GOT3 (cell line): ENCODE results near the gene ABCC5.
"Not testable (repeated sequence)": the region's sequence is repeated elsewhere in the genome, so short reads cannot be mapped to it uniquely, and the experiment has no call there.

Experiments used
- DNase-seq: peaks from one replicate; lab custom pipeline; 2025; ENCODE audit warnings: mixed read lengths; lab: John Stamatoyannopoulos, UW

ABCC5 gene

GRCh38 chr3:183892610-183893214, 125.0 kb downstream of the ABCC5 start:
- no peak for DNase-seq

DNA sequence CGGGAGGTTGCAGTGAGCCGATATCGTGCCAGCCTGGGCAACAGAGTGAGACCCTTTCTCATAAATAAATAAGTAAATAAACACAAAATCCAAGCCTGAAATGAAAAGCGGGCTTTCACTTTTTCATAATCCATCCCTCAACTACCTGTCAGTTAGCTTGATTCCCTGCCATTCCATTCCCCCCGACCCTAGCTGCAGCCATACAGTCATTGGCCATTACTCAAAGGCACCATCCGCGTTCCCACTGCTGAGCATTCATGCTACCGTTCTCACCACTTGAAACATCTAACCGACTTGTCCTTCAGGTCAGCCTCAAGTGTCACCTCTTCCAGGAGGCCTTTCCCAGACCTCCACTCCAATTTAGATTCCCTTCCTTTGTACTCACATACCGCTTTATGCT, 131.9 kb downstream of the ABCC5 start:
- no peak for DNase-seq

- peak; percentile 91 for DNase-seq
Observed at GRCh38 chr3:183884427-183885296, 133.0 kb downstream of the ABCC5 start, which contains the start of gene PARL. PARL (minus strand) TSS chr3:183884880; CDS start chr3:183884846, 34 bp downstream.

GRCh38 chr3:183884097-183884426, 133.6 kb downstream of the ABCC5 start:
- DNase-seq = no peak

- DNase-seq = no peak
Observed at GRCh38 chr3:183883291-183884096, 134.2 kb downstream of the ABCC5 start.

- no peak for DNase-seq
Observed at GRCh38 chr3:183880121-183880520, 137.6 kb downstream of the ABCC5 start.

GRCh38 chr3:183879243-183879642, 138.4 kb downstream of the ABCC5 start:
- no peak for DNase-seq

- no peak for DNase-seq
Observed at GRCh38 chr3:183878071-183878470, 139.6 kb downstream of the ABCC5 start.

- not testable (repeated sequence) for DNase-seq
Observed at GRCh38 chr3:183877227-183877626, 140.5 kb downstream of the ABCC5 start.

- DNase-seq = no peak
Observed at GRCh38 chr3:183875411-183875810, 142.3 kb downstream of the ABCC5 start.

GRCh38 chr3:183873914-183874313, 143.8 kb downstream of the ABCC5 start:
- no peak for DNase-seq

DNA sequence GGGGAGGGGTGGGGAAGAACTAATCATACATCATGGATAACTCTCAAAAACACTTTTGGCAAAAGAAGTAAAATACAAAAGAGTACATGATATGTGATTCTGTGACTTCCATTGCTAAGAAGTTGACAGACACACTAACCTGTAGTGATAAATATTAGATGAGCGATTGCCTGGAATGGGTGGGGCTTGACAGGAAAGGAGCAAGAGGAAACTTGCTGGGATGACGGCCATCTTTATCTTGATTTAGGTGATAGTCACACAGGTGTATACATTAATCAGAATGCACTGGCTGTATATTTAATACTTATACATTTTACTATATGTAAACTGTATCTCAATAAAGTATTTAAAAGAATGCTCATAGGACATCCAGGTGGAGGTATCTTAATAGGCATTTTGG, 146.1 kb downstream of the ABCC5 start:
- no peak for DNase-seq

- DNase-seq = no peak
Observed at GRCh38 chr3:183870563-183870962, 147.1 kb downstream of the ABCC5 start.
